Measurements from ENCODE around the gene YTHDF2. TPM values are rescaled to one million over a fixed set of nuclear protein-coding genes. Genes with fewer than 3 reads are reported as not detected.

The YTHDF2 gene
- total RNA-seq, result 51.1 and 62.4 TPM in 2 replicates

GRCh38 chr1:28736450-28737306 lies at the start of gene YTHDF2:
Gene YTHDF2, plus strand, starts transcription at chr1:28736940. Its CDS starts 181 bp downstream, at chr1:28737121.

GRCh38 chr1:28811766-28812668 lies 75.3 kb downstream of the YTHDF2 start, which contains the start of gene OPRD1:
Gene OPRD1, plus strand, starts transcription at chr1:28812170. Its CDS starts 214 bp downstream, at chr1:28812384.

Small RNA genes lying within 50 kb of the gene (small RNA-seq; reads per million reads assigned to genes)
- not detected for gene RF00422

Other genes starting within 250 kb of the YTHDF2 start
- 59.2 and 76.8 TPM in 2 replicates for gene RCC1, start 230.9 kb upstream of the YTHDF2 start, total RNA-seq
- 29.9 and 32.3 TPM in 2 replicates for gene TRNAU1AP, start 183.9 kb upstream of the YTHDF2 start, total RNA-seq
- 3.3 and 8.5 TPM in 2 replicates for gene RAB42, start 144.7 kb upstream of the YTHDF2 start, total RNA-seq
- 30.3 and 40.4 TPM in 2 replicates for gene TAF12, start 93.9 kb upstream of the YTHDF2 start, total RNA-seq
- not detected in 2 replicates for gene RNU11, start 88.3 kb upstream of the YTHDF2 start, total RNA-seq
- gene GMEB1, start 68.2 kb upstream of the YTHDF2 start, total RNA-seq, result 7.3 and 10.4 TPM in 2 replicates
- not detected in 2 replicates for gene OPRD1, start 75.2 kb downstream of the YTHDF2 start, total RNA-seq
- 9.0 and 10.3 TPM in 2 replicates for gene EPB41, start 177.6 kb downstream of the YTHDF2 start, total RNA-seq